GM06990 (cell line): Measurements from ENCODE around the gene ATP11A.
"Not testable (repeated sequence)": the region's sequence is repeated elsewhere in the genome, so short reads cannot be mapped to it uniquely, and the experiment has no call there.

ENCODE experiments used
- DNase-seq: peaks from one replicate; pipeline ENCODE4 v3.0.0-alpha.2; 2011; ENCODE audit not compliant: insufficient read length; ENCODE audit errors: extremely low read depth
- H3K27me3 ChIP-seq: replicated peaks from 2 replicates; pipeline ENCODE4 v1.6.0; 2011; ENCODE audit warnings: low read length; ENCODE audit not compliant: control insufficient read depth, insufficient read depth
- H3K36me3 ChIP-seq: 2 replicates; pipeline ENCODE4 v1.5.1; 2011; ENCODE audit warnings: low read length; ENCODE audit not compliant: control insufficient read depth, insufficient read depth
- H3K4me3 ChIP-seq: replicated peaks from 2 replicates; pipeline ENCODE4 v1.5.1; 2011; ENCODE audit warnings: low read depth, mild to moderate bottlenecking, control low read depth, low read length
- TF ChIP-seq, protein P1 (sequence below): IDR thresholded peaks from 2 replicates; pipeline ENCODE4 v1.5.1; 2011; ENCODE audit warnings: low read length, control low read depth, mild to moderate bottlenecking, inconsistent platforms; ENCODE audit not compliant: insufficient read depth, poor library complexity, severe bottlenecking

ATP11A gene

DNA sequence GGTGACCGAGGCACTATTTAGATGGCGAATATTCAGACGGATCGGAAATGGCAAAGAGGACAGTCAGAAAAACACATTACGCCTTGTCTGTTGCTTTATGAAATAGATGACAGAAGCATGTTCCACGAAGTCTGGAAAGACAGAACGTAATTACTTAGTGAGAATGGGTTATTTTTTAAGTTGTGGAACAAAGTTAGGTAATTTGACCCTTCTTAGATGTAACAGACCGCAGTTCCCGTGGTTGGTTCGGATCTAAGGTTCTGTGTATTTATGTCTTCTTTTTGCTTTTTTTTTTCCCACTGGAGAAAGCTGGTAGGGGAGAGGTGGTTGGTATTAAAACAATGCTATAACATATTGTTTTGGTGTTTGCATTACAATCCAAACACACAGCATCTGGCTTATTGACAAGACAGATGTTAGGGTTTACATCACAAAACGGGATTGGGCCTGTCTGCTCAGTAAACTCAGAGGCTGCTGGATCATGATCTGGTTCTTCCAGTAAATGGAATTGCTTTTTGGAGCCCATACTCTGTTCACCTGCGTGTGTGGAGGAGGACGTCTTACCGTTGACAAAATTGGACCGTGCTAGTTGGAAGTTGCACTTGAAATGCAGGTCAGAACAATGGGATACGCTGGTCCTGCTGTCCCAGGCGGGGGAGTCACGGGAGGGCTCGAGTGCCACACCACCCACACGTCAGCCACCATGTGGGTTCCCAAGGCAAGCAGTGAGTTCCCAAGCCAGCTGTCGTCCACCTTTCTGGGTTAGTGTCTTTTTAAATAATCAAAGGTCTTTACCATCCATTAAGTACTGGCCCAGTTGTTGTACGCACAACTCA lies 13.8 kb downstream of the ATP11A start:
- TF ChIP-seq, protein P1, sequence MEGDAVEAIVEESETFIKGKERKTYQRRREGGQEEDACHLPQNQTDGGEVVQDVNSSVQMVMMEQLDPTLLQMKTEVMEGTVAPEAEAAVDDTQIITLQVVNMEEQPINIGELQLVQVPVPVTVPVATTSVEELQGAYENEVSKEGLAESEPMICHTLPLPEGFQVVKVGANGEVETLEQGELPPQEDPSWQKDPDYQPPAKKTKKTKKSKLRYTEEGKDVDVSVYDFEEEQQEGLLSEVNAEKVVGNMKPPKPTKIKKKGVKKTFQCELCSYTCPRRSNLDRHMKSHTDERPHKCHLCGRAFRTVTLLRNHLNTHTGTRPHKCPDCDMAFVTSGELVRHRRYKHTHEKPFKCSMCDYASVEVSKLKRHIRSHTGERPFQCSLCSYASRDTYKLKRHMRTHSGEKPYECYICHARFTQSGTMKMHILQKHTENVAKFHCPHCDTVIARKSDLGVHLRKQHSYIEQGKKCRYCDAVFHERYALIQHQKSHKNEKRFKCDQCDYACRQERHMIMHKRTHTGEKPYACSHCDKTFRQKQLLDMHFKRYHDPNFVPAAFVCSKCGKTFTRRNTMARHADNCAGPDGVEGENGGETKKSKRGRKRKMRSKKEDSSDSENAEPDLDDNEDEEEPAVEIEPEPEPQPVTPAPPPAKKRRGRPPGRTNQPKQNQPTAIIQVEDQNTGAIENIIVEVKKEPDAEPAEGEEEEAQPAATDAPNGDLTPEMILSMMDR: no peak
- no peak for DNase-seq

DNA sequence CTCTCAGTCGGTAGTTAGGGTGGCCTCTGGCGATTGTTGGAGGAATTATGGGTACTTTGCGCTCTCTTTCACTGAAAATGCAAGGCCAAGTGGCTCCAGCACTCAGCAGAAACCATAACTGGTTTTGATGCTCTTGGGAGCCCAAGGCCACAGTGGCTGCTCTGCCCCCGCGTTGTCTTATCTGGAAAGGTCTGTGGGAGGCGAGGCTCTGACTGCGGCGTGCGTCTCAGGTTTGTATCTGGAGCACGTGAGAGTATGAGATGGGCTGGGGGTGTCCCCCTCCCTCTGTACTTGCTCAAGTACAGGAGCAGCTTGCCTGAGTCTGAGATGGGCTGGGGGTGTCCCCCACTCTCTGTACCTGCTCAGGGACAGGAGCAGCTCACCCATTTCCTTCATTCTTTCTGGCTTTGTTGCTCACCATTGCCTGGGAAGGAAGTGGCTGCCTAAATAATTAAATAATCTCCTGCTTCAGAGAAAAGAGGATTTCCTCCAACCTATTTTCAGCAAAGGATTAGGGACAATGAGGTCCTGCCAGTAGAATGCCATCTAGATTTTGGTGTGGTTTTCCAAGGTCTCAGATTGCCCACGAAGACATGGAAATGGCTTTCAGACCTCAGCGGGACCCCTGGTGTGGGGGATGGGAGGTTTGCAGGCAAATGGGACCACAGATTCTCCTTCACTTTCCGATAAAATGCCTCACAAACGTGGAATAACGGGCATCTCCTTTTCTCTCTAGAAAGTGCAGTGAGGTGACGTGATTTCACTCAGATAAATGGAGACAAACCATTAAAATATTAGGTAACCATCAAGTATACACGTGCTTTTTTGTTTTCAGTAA lies 14.7 kb downstream of the ATP11A start:
- no peak for DNase-seq
- Histone ChIP-seq H3K4me3 (no peak overlapping the region), H3K36me3 (no peaks in the 10 kb centered on the region; the same call in none of the 2 replicates), H3K27me3 (no peaks in the 10 kb centered on the region)
- TF ChIP-seq, protein P1: no peak

More for the DNA sequence above, 13.8 kb downstream of the ATP11A start:
- Histone ChIP-seq H3K36me3 (no peaks in the 10 kb centered on the region; the same call in none of the 2 replicates), H3K27me3 (no peaks in the 10 kb centered on the region), H3K4me3 (no peak overlapping the region)

DNA sequence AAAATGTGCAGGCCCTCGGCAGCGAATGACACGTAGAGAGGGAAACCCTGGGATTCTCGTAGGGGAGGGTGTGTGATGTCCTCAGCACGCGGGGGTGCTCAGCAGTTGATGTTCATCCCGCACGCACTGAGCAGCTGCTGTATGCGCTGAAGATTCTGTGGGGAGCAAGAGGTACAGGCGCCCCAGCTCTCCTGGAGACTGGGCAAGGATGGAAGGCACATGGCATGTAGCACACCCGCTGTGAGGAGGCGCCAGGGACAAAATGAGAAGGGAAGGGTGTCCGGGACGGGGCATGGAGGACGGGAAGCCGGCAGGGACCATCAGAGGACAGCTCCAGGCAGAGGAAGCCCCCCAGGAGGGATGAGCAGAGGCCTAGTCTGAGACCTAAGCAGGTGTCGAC lies 15.4 kb downstream of the ATP11A start:
- Histone ChIP-seq H3K36me3 (no peaks in the 10 kb centered on the region; the same call in none of the 2 replicates), H3K4me3 (no peak overlapping the region), H3K27me3 (no peaks in the 10 kb centered on the region)
- TF ChIP-seq, protein P1: no peak
- DNase-seq: no peak

DNA sequence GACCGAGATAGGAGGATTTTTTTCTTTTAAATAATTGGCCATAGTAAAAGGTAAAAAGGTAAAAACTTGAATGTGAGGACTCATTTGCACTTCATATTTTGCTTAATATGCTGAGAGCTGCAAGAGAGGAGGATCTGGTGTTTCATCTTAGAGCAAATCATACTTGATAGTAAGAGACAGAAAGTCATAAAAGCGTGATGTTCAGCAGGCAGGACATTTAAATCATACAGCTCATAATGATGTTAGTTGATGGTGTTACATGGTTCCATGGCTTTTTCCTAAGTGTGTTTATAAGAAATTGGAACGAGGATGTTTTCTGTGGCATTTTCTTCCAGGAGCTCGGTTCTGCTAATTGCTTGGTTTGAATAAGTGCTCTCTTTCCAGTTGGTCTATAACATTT lies 16.3 kb downstream of the ATP11A start:
- Histone ChIP-seq H3K27me3 (no peaks in the 10 kb centered on the region), H3K4me3 (no peak overlapping the region), H3K36me3 (no peaks in the 10 kb centered on the region; the same call in 1 of the 2 replicates)
- no peak for DNase-seq
- TF ChIP-seq, protein P1: no peak

DNA sequence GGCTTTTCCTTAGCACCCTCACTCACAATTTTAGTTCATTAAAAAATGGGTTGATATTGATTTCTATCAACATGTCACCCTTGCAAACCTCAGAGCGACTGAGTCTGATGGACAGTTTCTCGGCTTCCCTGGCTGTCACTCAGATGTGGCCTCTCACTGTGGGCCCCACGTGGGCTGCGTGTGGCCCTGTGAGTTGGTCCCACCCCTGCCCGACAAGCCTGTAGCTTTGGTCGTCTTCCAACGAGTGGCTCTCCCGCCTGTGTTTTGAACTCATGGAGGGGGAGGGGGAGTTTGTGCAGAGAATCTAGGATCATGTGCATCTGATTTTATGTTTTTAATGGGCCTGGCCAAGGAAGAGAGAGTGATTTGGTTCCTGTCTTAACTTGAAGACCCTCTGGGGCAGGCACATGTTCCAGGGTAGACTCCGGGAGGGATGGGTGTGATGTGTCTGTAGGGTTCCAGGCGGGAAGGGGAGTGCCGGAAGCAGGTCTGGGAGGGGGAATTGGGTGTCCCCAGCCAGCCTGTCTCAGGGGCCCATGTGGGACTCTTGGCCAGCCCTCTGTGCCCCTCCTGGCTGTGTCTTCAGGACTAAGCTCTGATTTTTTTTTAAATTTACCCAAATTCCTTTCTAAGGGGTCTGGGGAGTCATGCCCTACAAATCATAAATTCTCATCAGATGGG lies 18.9 kb downstream of the ATP11A start:
- no peak for DNase-seq
- H3K27me3 ChIP-seq: no peaks in the 10 kb centered on the region
- no peak overlapping the region for H3K4me3 ChIP-seq
- TF ChIP-seq, protein P1: no peak
- H3K36me3 ChIP-seq: no peaks in the 10 kb centered on the region; the same call in 1 of the 2 replicates

DNA sequence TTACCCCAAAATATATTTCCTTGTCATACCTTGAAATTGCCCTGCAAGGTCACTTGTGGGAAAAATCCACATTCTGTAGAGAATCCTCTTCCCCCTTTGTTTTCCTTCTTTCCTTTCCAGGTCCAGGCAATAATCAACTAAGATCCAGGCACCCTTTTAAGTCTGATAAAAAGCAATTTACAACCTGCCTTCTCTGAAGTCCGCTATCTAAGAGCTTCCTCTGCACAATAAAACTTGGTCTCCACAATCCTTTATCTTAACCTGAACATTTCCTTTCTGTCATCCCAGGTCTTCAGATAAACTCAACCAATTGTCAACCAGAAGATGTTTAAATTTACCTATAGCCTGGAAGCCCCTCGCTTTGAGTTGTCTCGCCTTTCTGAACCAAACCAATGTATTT lies 19.5 kb downstream of the ATP11A start:
- H3K27me3 ChIP-seq, H3K36me3 ChIP-seq, DNase-seq, H3K4me3 ChIP-seq: not testable (repeated sequence)
